Stromal cell of bone marrow (primary cell): Measurements from ENCODE around the gene STAP1.
"Not testable (repeated sequence)": the region's sequence is repeated elsewhere in the genome, so short reads cannot be mapped to it uniquely, and the experiment has no call there.

Source experiments
- DNase-seq: peaks from one replicate; pipeline ENCODE4 v3.0.0-alpha.2; 2012; ENCODE audit warnings: low read depth

Gene STAP1

GRCh38 chr4:67558493-67558892 lies at the start of gene STAP1:
Gene STAP1 (plus strand): TSS chr4:67558727. CDS start chr4:67558810, 83 bp downstream.
- no peak for DNase-seq

GRCh38 chr4:67512501-67512900 lies 46.0 kb upstream of the STAP1 start:
- no peak for DNase-seq

- no peak for DNase-seq
These were observed 38.4 kb upstream of the STAP1 start for GRCh38 chr4:67520141-67520540.

GRCh38 chr4:67521506-67521905 lies 37.0 kb upstream of the STAP1 start:
- DNase-seq: no peak

- DNase-seq: no peak
These were observed 36.3 kb upstream of the STAP1 start for GRCh38 chr4:67522230-67522629.

- DNase-seq: no peak
These were observed 35.5 kb upstream of the STAP1 start for GRCh38 chr4:67522851-67523671.

- DNase-seq: not testable (repeated sequence)
These were observed 34.4 kb upstream of the STAP1 start for GRCh38 chr4:67524140-67524539.

- no peak for DNase-seq
These were observed 27.1 kb upstream of the STAP1 start for GRCh38 chr4:67531379-67531962.

GRCh38 chr4:67532397-67532796 lies 26.1 kb upstream of the STAP1 start:
- DNase-seq: not testable (repeated sequence)

GRCh38 chr4:67533112-67533511 lies 25.4 kb upstream of the STAP1 start:
- no peak for DNase-seq

GRCh38 chr4:67535280-67535840 lies 23.2 kb upstream of the STAP1 start:
- DNase-seq: no peak

- no peak for DNase-seq
These were observed 18.7 kb upstream of the STAP1 start for GRCh38 chr4:67539830-67540229.

GRCh38 chr4:67542076-67542475 lies 16.5 kb upstream of the STAP1 start:
- no peak for DNase-seq

- peak; percentile 95 for DNase-seq
These were observed 13.1 kb upstream of the STAP1 start, which contains the start of gene CENPC for GRCh38 chr4:67545199-67546003. Gene CENPC (minus strand): TSS chr4:67545503. CDS start chr4:67545355, 148 bp downstream.

GRCh38 chr4:67546004-67546356 lies 12.5 kb upstream of the STAP1 start:
- no peak for DNase-seq

GRCh38 chr4:67546971-67547370 lies 11.6 kb upstream of the STAP1 start:
- no peak for DNase-seq

GRCh38 chr4:67549123-67549522 lies 9.4 kb upstream of the STAP1 start:
- DNase-seq: no peak

- no peak for DNase-seq
These were observed 8.1 kb upstream of the STAP1 start for GRCh38 chr4:67550451-67550850.

GRCh38 chr4:67550857-67551256 lies 7.7 kb upstream of the STAP1 start:
- no peak for DNase-seq

GRCh38 chr4:67552146-67552792 lies 6.3 kb upstream of the STAP1 start:
- not testable (repeated sequence) for DNase-seq

- DNase-seq: no peak
These were observed 4.4 kb upstream of the STAP1 start for GRCh38 chr4:67554096-67554495.

- no peak for DNase-seq
These were observed 3.1 kb upstream of the STAP1 start for GRCh38 chr4:67555447-67555846.
